Upper lobe of left lung (tissue), 6 donors: ENCODE data around the gene SIX5. TPM values are rescaled to one million over a fixed set of nuclear protein-coding genes. Genes with fewer than 3 reads are reported as not detected.

Experiments
- ATAC-seq, 2 donors: fragments of 200-7000 bp; cut with Tn5 transposase; one replicate each; pipeline ENCODE4 v1.9.1; 2022; ENCODE audit warnings: mild to moderate bottlenecking in 2 of 2, moderate library complexity in 2 of 2; ENCODE audit not compliant: low FRiP score in 2 of 2
- DNase-seq, 2 donors: peaks; one replicate each; pipeline ENCODE4 v3.0.0-alpha.2; 2019 to 2020
- H3K27ac ChIP-seq, 4 donors: fragments of 200-600 bp; sonication (generic); one replicate each; pipeline ENCODE4 v1.5.1; 2016 to 2019
- H3K27me3 ChIP-seq, 4 donors: fragments of 200-600 bp; sonication (generic); one replicate each; pipeline ENCODE4 v1.5.1; 2017 to 2019
- H3K36me3 ChIP-seq, 4 donors: fragments of 200-600 bp; sonication (generic); one replicate each; pipeline ENCODE4 v1.5.1; 2016 to 2019
- H3K4me1 ChIP-seq, 4 donors: fragments of 200-600 bp; sonication (generic); one replicate each; pipeline ENCODE4 v1.5.1; 2018 to 2019
- H3K4me3 ChIP-seq, 4 donors: fragments of 200-600 bp; sonication (generic); one replicate each; pipeline ENCODE4 v1.5.1; 2017 to 2019; ENCODE audit warnings: mild to moderate bottlenecking in 2 of 4, moderate library complexity in 1 of 4
- H3K9me3 ChIP-seq, 4 donors: fragments of 200-600 bp; sonication (generic); one replicate each; pipeline ENCODE4 v1.5.1; 2018 to 2019
- CTCF ChIP-seq, 6 experiments: fragments of 450-650 bp in 4 of 6; fragments of 200-600 bp in 2 of 6; sonication (generic) in 2 of 6; IDR thresholded peaks; one replicate each; pipeline ENCODE4 v1.5.1; 2016 to 2019; ENCODE audit warnings: antibody characterized with exemption in 6 of 6
- EP300 ChIP-seq, 4 donors: sonication (generic); formaldehyde crosslinking; IDR thresholded peaks; one replicate each; pipeline ENCODE4 v1.5.1; 2017; ENCODE audit warnings: antibody characterized with exemption in 4 of 4, control low read depth in 2 of 4
- POLR2A ChIP-seq, 4 donors: fragments of 450-650 bp; IDR thresholded peaks; one replicate each; pipeline ENCODE4 v1.5.1; 2016 to 2017; ENCODE audit warnings: antibody characterized with exemption in 4 of 4, mild to moderate bottlenecking in 2 of 4
- POLR2AphosphoS5 ChIP-seq, 2 donors: sonication (generic); formaldehyde crosslinking; IDR thresholded peaks; one replicate each; pipeline ENCODE4 v1.5.1; 2017; ENCODE audit warnings: antibody characterized with exemption in 2 of 2
- WGBS, 2 donors: methylation state at CpG; one replicate each; pipeline ENCODE4 v1.1.5; 2017 to 2018; 5-methylcytosine and 5-hydroxymethylcytosine counted together
- total RNA-seq, 6 donors: library from RNA; depleted of rRNA in 4 of 6; stranded (reverse); fragments of >200 nt in 4 of 6; gene quantifications; one replicate each; pipeline versions ENCODE4 v1.1.0 to v1.2.1, GENCODE V29; 2016 to 2021
- donor health status: DM: no; HTN: no; CAD: no; lungs with moderate emphysema.
- donor health status: DM: no; HTN: yes; CAD: no; lungs with severe emphysema.

SIX5 gene
- total RNA-seq, 6 donors from 2014 or later = 6.2 to 36.7 (median 17.8) TPM

- no peaks in the 10 kb centered on the region for H3K9me3 ChIP-seq
- 43 to 49% methylated on average over 7 of the region's 7 CpGs for WGBS, 2 donors
- no peak overlapping the region for H3K27ac ChIP-seq
- DNase-seq (no peak), ATAC-seq (no peak)
- no peak overlapping the region for H3K4me3 ChIP-seq
- peaks cover 0 to 6% (median 5%) of the 10 kb centered on the region in 4 donors for H3K4me1 ChIP-seq
- TF ChIP-seq POLR2A (IDR thresholded peaks at IDR 0.05) = no peak
- TF ChIP-seq POLR2AphosphoS5 (IDR thresholded peaks at IDR 0.05) = no peak
- no peak for TF ChIP-seq CTCF (IDR thresholded peaks at IDR 0.05)
- no peak for TF ChIP-seq EP300 (IDR thresholded peaks at IDR 0.05)
- no peaks in the 10 kb centered on the region for H3K27me3 ChIP-seq
- peaks cover 0 to 2% (median 0%) of the 10 kb centered on the region in 4 donors for H3K36me3 ChIP-seq
These were observed 40.6 kb upstream of the SIX5 start for GRCh38 chr19:45809643-45810159.

- ATAC-seq (no peak), DNase-seq (no peak)
- no peaks in the 10 kb centered on the region for H3K9me3 ChIP-seq
- no peak overlapping the region for H3K4me3 ChIP-seq
- TF ChIP-seq EP300 (IDR thresholded peaks at IDR 0.05) (no peak), POLR2AphosphoS5 (IDR thresholded peaks at IDR 0.05) (no peak), CTCF (IDR thresholded peaks at IDR 0.05) (no peak), POLR2A (IDR thresholded peaks at IDR 0.05) (no peak)
- no peak overlapping the region for H3K27ac ChIP-seq
- no peaks in the 10 kb centered on the region for H3K36me3 ChIP-seq
- peaks cover 0 to 6% (median 5%) of the 10 kb centered on the region in 4 donors for H3K4me1 ChIP-seq
- H3K27me3 ChIP-seq = no peaks in the 10 kb centered on the region
These were observed 36.7 kb upstream of the SIX5 start for GRCh38 chr19:45805719-45806118.

GRCh38 chr19:45804959-45805230 lies 35.8 kb upstream of the SIX5 start:
- DNase-seq (no peak), ATAC-seq (peak in 1 of 2 donors; percentile 37)
- no peak for TF ChIP-seq POLR2A (IDR thresholded peaks at IDR 0.05)
- TF ChIP-seq POLR2AphosphoS5 (IDR thresholded peaks at IDR 0.05) = no peak
- no peak for TF ChIP-seq EP300 (IDR thresholded peaks at IDR 0.05)
- no peak for TF ChIP-seq CTCF (IDR thresholded peaks at IDR 0.05)
- H3K36me3 ChIP-seq = no peaks in the 10 kb centered on the region
- no peaks in the 10 kb centered on the region for H3K27me3 ChIP-seq
- H3K4me3 ChIP-seq = no peak overlapping the region
- no peak overlapping the region for H3K27ac ChIP-seq
- no peaks in the 10 kb centered on the region for H3K9me3 ChIP-seq
- 89 to 94% methylated on average over 8 of the region's 8 CpGs for WGBS, 2 donors
- H3K4me1 ChIP-seq = peaks cover 0 to 5% (median 3%) of the 10 kb centered on the region in 4 donors

GRCh38 chr19:45804140-45804958 lies 35.3 kb upstream of the SIX5 start:
- Histone ChIP-seq H3K36me3 (no peaks in the 10 kb centered on the region), H3K27ac (no peak overlapping the region), H3K27me3 (no peaks in the 10 kb centered on the region), H3K9me3 (no peaks in the 10 kb centered on the region), H3K4me3 (no peak overlapping the region), H3K4me1 (peaks cover 0 to 4% (median 2%) of the 10 kb centered on the region in 4 donors)
- TF ChIP-seq POLR2A (IDR thresholded peaks at IDR 0.05) (no peak), POLR2AphosphoS5 (IDR thresholded peaks at IDR 0.05) (no peak), EP300 (IDR thresholded peaks at IDR 0.05) (no peak), CTCF (IDR thresholded peaks at IDR 0.05) (no peak)
- WGBS, 2 donors = 83 to 86% methylated on average over 51 to 52 of the region's 57 CpGs
- ATAC-seq = no peak
- no peak for DNase-seq
